MM.1S (cell line): Measurements from ENCODE around the gene CFAP46.

Source experiments
- DNase-seq: peaks from one replicate; pipeline ENCODE4 v3.0.0-alpha.2; 2015
- H2AFZ ChIP-seq: fragments of 300-600 bp; sonication (generic); 2 replicates; pipeline ENCODE4 v1.6.0; 2016; ENCODE audit warnings: antibody characterized with exemption, low read length
- H3F3A ChIP-seq: fragments of 300-600 bp; sonication (generic); 2 replicates; pipeline ENCODE4 v1.6.1; 2016; ENCODE audit warnings: mild to moderate bottlenecking, antibody characterized with exemption, low read length, moderate library complexity, mixed read lengths; ENCODE audit not compliant: insufficient read depth
- H3K27ac ChIP-seq: fragments of 300-600 bp; sonication (generic); 2 replicates; pipeline ENCODE4 v1.5.1; 2016; ENCODE audit warnings: mild to moderate bottlenecking, low read length
- H3K27me3 ChIP-seq: fragments of 300-600 bp; sonication (generic); replicated peaks from 2 replicates; pipeline ENCODE4 v1.6.0; 2016; ENCODE audit warnings: low read length; ENCODE audit not compliant: insufficient read depth
- H3K36me3 ChIP-seq: fragments of 300-600 bp; sonication (generic); replicated peaks from 2 replicates; pipeline ENCODE4 v1.6.1; 2016; ENCODE audit warnings: mild to moderate bottlenecking, low read length, mixed read lengths; ENCODE audit not compliant: insufficient read depth
- H3K4me1 ChIP-seq: fragments of 300-600 bp; sonication (generic); 2 replicates; pipeline ENCODE4 v1.6.1; 2016; ENCODE audit warnings: low read length, mixed read lengths
- H3K4me2 ChIP-seq: fragments of 300-600 bp; sonication (generic); 2 replicates; pipeline ENCODE4 v1.6.0; 2016; ENCODE audit warnings: low read depth, low read length
- H3K4me3 ChIP-seq: fragments of 300-600 bp; sonication (generic); 2 replicates; pipeline ENCODE4 v1.5.1; 2016; ENCODE audit warnings: low read length, mixed read lengths
- H3K79me2 ChIP-seq: fragments of 300-600 bp; sonication (generic); 2 replicates; pipeline ENCODE4 v1.6.1; 2016; ENCODE audit warnings: mixed run types, low read length, mixed read lengths
- H3K9ac ChIP-seq: fragments of 300-600 bp; sonication (generic); 2 replicates; pipeline ENCODE4 v1.6.1; 2016; ENCODE audit warnings: low read length, mixed read lengths
- H3K9me2 ChIP-seq: fragments of 300-600 bp; sonication (generic); replicated peaks from 2 replicates; pipeline ENCODE4 v1.6.1; 2016; ENCODE audit warnings: mild to moderate bottlenecking, low read length, mixed read lengths; ENCODE audit not compliant: insufficient read depth
- H3K9me3 ChIP-seq: fragments of 300-600 bp; sonication (generic); replicated peaks from 2 replicates; pipeline ENCODE4 v1.6.1; 2016; ENCODE audit warnings: mild to moderate bottlenecking, low read length, mixed read lengths; ENCODE audit not compliant: insufficient read depth
- H4K20me1 ChIP-seq: fragments of 300-600 bp; sonication (generic); 2 replicates; pipeline ENCODE4 v1.6.1; 2016; ENCODE audit warnings: mild to moderate bottlenecking, low read length, moderate library complexity, mixed read lengths; ENCODE audit not compliant: insufficient read depth
- EZH2 ChIP-seq: fragments of 300-600 bp; sonication (generic); optimal IDR thresholded peaks from 2 replicates; pipeline ENCODE3; 2017; ENCODE audit warnings: low read depth, mild to moderate bottlenecking, antibody characterized with exemption, low read length, mixed read lengths
- EZH2phosphoT487 ChIP-seq: fragments of 300-600 bp; sonication (generic); IDR thresholded peaks from 2 replicates; pipeline ENCODE4 v1.6.1; 2018; ENCODE audit warnings: antibody characterized with exemption, low read length
- TF ChIP-seq, protein P1 (sequence below): fragments of 300-600 bp; sonication (generic); IDR thresholded peaks from 2 replicates; pipeline ENCODE4 v1.5.1; 2016; ENCODE audit warnings: antibody characterized with exemption, low read length, mixed read lengths

CFAP46 gene

DNA sequence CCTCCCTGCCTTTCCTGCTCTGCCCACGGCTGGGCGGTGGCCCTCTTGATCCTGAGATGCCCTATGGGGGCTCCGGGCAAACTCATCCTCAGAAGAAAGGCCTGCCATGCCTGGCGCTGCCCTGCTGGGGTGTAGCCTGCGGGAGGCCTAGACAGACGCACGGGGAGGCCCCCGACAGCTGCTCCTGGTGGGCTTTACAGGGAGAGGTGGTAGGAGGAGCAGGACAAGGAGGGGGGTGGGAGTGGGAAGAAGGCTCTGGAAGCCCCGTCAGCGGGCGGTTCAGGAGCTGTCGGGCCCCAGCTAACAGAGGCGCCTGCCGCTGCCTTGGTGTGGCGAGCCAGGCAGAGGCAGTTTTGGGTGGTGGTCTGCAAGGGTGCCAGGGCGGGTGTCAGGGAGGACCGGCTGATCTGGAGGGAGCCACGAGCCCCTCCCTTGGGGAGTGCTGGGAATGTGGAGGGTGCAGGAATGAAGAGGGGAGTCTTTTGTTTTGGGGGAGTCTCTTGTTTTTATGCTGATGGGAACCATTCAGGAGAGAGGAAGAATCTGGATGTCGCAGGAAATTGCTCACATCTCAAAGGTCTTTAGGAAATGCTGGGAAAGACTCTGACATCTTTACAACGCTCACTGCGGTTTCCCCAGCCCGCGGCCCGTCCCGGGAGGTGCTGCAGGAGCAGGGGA lies 63.5 kb downstream of the CFAP46 start:
- H3K4me3 ChIP-seq: no peak overlapping the region
- H3K27ac ChIP-seq: no peak overlapping the region
- no peak overlapping the region for H2AFZ ChIP-seq
- H3F3A ChIP-seq: no peaks in the 10 kb centered on the region
- no peak overlapping the region for H3K4me2 ChIP-seq
- H3K36me3 ChIP-seq: no peaks in the 10 kb centered on the region
- no peaks in the 10 kb centered on the region for H3K79me2 ChIP-seq
- no peaks in the 10 kb centered on the region for H3K9me3 ChIP-seq
- no peak overlapping the region for H3K9ac ChIP-seq
- no peaks in the 10 kb centered on the region for H3K9me2 ChIP-seq
- no peaks in the 10 kb centered on the region for H3K4me1 ChIP-seq
- no peak for DNase-seq
- H4K20me1 ChIP-seq: no peaks in the 10 kb centered on the region
- peaks cover 45% of the 10 kb centered on the region for H3K27me3 ChIP-seq
- no peak for TF ChIP-seq EZH2
- TF ChIP-seq, protein P1, sequence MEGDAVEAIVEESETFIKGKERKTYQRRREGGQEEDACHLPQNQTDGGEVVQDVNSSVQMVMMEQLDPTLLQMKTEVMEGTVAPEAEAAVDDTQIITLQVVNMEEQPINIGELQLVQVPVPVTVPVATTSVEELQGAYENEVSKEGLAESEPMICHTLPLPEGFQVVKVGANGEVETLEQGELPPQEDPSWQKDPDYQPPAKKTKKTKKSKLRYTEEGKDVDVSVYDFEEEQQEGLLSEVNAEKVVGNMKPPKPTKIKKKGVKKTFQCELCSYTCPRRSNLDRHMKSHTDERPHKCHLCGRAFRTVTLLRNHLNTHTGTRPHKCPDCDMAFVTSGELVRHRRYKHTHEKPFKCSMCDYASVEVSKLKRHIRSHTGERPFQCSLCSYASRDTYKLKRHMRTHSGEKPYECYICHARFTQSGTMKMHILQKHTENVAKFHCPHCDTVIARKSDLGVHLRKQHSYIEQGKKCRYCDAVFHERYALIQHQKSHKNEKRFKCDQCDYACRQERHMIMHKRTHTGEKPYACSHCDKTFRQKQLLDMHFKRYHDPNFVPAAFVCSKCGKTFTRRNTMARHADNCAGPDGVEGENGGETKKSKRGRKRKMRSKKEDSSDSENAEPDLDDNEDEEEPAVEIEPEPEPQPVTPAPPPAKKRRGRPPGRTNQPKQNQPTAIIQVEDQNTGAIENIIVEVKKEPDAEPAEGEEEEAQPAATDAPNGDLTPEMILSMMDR: no peak
- no peak for TF ChIP-seq EZH2phosphoT487

DNA sequence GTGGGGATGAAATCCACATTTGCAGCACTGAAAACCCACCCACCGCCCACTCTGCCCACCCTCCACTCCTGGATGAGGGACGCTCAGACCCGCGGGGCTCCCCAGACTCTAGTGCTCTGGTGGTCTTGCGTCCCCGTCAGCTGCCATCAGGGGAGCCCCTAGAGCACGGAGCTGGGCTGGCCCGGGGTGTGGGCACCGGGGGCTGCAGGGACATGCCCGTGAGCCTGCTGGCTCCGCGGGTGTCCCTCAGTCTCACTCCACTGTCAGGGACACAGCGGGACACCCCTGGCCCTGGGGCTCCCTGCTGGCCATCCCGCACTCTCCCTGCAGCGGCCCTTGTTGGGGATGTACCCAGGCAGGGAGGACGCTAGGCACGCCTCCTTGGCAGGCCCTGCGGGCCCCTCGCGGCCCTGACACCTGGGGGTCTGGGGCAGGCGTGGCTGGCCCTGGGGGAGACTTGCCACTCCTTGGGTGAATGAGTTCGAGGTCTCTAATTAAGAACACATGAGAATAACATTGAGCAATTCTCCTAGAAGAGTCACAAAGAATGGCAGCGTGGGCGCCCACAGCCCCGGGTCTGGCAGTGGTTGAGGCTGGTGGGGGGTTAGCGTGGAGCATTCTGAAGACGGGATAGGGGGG lies 64.2 kb downstream of the CFAP46 start:
- TF ChIP-seq, protein P1: no peak
- TF ChIP-seq EZH2 (no peak), EZH2phosphoT487 (no peak)
- no peak overlapping the region for H3K9ac ChIP-seq
- no peaks in the 10 kb centered on the region for H3K4me1 ChIP-seq
- no peak overlapping the region for H3K4me2 ChIP-seq
- no peaks in the 10 kb centered on the region for H3F3A ChIP-seq
- H3K79me2 ChIP-seq: no peaks in the 10 kb centered on the region
- no peaks in the 10 kb centered on the region for H3K36me3 ChIP-seq
- no peak overlapping the region for H3K27ac ChIP-seq
- H3K9me3 ChIP-seq: no peaks in the 10 kb centered on the region
- no peak overlapping the region for H3K4me3 ChIP-seq
- H3K9me2 ChIP-seq: no peaks in the 10 kb centered on the region
- no peak for DNase-seq
- no peaks in the 10 kb centered on the region for H4K20me1 ChIP-seq
- H3K27me3 ChIP-seq: peaks cover 46% of the 10 kb centered on the region
- H2AFZ ChIP-seq: no peak overlapping the region

DNA sequence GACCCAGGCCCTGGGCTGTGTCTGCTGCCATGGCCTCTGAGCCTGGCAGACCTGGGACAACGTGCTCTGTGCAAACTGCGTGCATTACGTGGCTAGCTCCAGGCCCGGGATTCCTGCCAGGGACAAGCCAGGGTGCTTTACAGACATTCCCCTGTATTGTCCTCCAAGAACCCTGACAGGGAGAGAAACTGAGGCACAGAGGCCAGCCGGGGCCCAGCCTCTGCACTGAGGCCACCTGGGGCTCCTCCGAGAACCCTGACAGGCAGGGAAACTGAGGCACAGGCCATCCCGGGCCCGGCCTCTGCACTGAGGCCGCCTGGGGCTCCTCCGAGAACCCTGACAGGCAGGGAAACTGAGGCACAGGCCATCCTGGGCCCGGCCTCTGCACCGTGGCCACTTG lies 64.9 kb downstream of the CFAP46 start:
- no peaks in the 10 kb centered on the region for H3K4me1 ChIP-seq
- no peaks in the 10 kb centered on the region for H4K20me1 ChIP-seq
- no peak overlapping the region for H3K9ac ChIP-seq
- H3K36me3 ChIP-seq: no peaks in the 10 kb centered on the region
- H3K4me3 ChIP-seq: no peak overlapping the region
- H3K27ac ChIP-seq: no peak overlapping the region
- no peaks in the 10 kb centered on the region for H3K79me2 ChIP-seq
- H3K9me3 ChIP-seq: no peaks in the 10 kb centered on the region
- no peak overlapping the region for H3K4me2 ChIP-seq
- no peaks in the 10 kb centered on the region for H3F3A ChIP-seq
- H2AFZ ChIP-seq: no peak overlapping the region
- no peaks in the 10 kb centered on the region for H3K9me2 ChIP-seq
- TF ChIP-seq EZH2: no peak
- TF ChIP-seq, protein P1: no peak
- no peak for TF ChIP-seq EZH2phosphoT487
- no peak for DNase-seq
- peaks cover 46% of the 10 kb centered on the region for H3K27me3 ChIP-seq
